GM21576 (cell line): ENCODE measurements around the gene HERC3.

ENCODE experiments used
- ATAC-seq: cut with Tn5 transposase; IDR thresholded peaks from one replicate; pipeline ENCODE4 v1.9.1; 2021; ENCODE audit warnings: mild to moderate bottlenecking, moderate library complexity; ENCODE audit not compliant: unreplicated experiment

HERC3 gene

GRCh38 chr4:88659055-88659889, 67.0 kb downstream of the HERC3 start:
- ATAC-seq: peak; percentile 94

GRCh38 chr4:88659890-88660208, 67.6 kb downstream of the HERC3 start:
- no peak for ATAC-seq

- no peak for ATAC-seq
Measured at GRCh38 chr4:88660446-88661294, 68.4 kb downstream of the HERC3 start.

GRCh38 chr4:88661739-88662138, 69.5 kb downstream of the HERC3 start:
- no peak for ATAC-seq

GRCh38 chr4:88672987-88673386, 80.7 kb downstream of the HERC3 start:
- peak; percentile 64 for ATAC-seq

- no peak for ATAC-seq
Measured at GRCh38 chr4:88673886-88674285, 81.6 kb downstream of the HERC3 start.

GRCh38 chr4:88674565-88674964, 82.3 kb downstream of the HERC3 start:
- ATAC-seq: no peak

- no peak for ATAC-seq
Measured at GRCh38 chr4:88674979-88675378, 82.7 kb downstream of the HERC3 start.

GRCh38 chr4:88675543-88675942, 83.3 kb downstream of the HERC3 start:
- no peak for ATAC-seq

GRCh38 chr4:88681209-88681608, 88.9 kb downstream of the HERC3 start:
- ATAC-seq: no peak

GRCh38 chr4:88690355-88690754, 98.1 kb downstream of the HERC3 start:
- no peak for ATAC-seq

GRCh38 chr4:88693792-88694191, 101.5 kb downstream of the HERC3 start:
- no peak for ATAC-seq

- ATAC-seq: no peak
Measured at GRCh38 chr4:88696630-88697029, 104.3 kb downstream of the HERC3 start.

- no peak for ATAC-seq
Measured at GRCh38 chr4:88697141-88697540, 104.9 kb downstream of the HERC3 start.

GRCh38 chr4:88697588-88698329, 105.5 kb downstream of the HERC3 start, which contains the start of gene NAP1L5:
Gene NAP1L5, minus strand, starts transcription at chr4:88697829. Its CDS starts 75 bp downstream, at chr4:88697754.
- ATAC-seq: peak; percentile 82

GRCh38 chr4:88698519-88698918, 106.2 kb downstream of the HERC3 start:
- ATAC-seq: no peak

- no peak for ATAC-seq
Measured at GRCh38 chr4:88702782-88703181, 110.5 kb downstream of the HERC3 start.

GRCh38 chr4:88705223-88705622, 112.9 kb downstream of the HERC3 start:
- no peak for ATAC-seq

- no peak for ATAC-seq
Measured at GRCh38 chr4:88705805-88706492, 113.7 kb downstream of the HERC3 start.

- ATAC-seq: no peak
Measured at GRCh38 chr4:88706574-88706973, 114.3 kb downstream of the HERC3 start.

- no peak for ATAC-seq
Measured at GRCh38 chr4:88709989-88710388, 117.7 kb downstream of the HERC3 start.
